Measurements from ENCODE around the gene LDLRAD1.
"Not testable (repeated sequence)": the region's sequence is repeated elsewhere in the genome, so short reads cannot be mapped to it uniquely, and the experiment has no call there.

LDLRAD1 gene

GRCh38 chr1:53975861-53976260, 42.1 kb downstream of the LDLRAD1 start:
- no peak for TF ChIP-seq CTCF (conservative IDR thresholded peaks at IDR 0.05; ENCODE audit: low read length)
- H3K4me3 ChIP-seq (ENCODE audit: low read length), result no peak overlapping the region
- DNase-seq (ENCODE audit: low read depth), result no peak

- no peak overlapping the region for H3K4me3 ChIP-seq (ENCODE audit: low read length)
- TF ChIP-seq CTCF (conservative IDR thresholded peaks at IDR 0.05; ENCODE audit: low read length), result no peak
- DNase-seq (ENCODE audit: low read depth), result no peak
These were observed 46.3 kb downstream of the LDLRAD1 start for GRCh38 chr1:53971718-53972117.

GRCh38 chr1:53969323-53969722, 48.7 kb downstream of the LDLRAD1 start:
- H3K4me3 ChIP-seq (ENCODE audit: low read length); DNase-seq (ENCODE audit: low read depth): not testable (repeated sequence)

GRCh38 chr1:53968125-53968513, 49.9 kb downstream of the LDLRAD1 start:
- no peak for DNase-seq (ENCODE audit: low read depth)
- TF ChIP-seq CTCF (conservative IDR thresholded peaks at IDR 0.05; ENCODE audit: low read length), result no peak
- H3K4me3 ChIP-seq (ENCODE audit: low read length), result no peak overlapping the region

GRCh38 chr1:53967409-53968124, 50.4 kb downstream of the LDLRAD1 start:
- TF ChIP-seq CTCF (conservative IDR thresholded peaks at IDR 0.05; ENCODE audit: low read length), result no peak
- DNase-seq (ENCODE audit: low read depth), result no peak

GRCh38 chr1:53966794-53967193, 51.2 kb downstream of the LDLRAD1 start:
- TF ChIP-seq CTCF (conservative IDR thresholded peaks at IDR 0.05; ENCODE audit: low read length), result no peak
- DNase-seq (ENCODE audit: low read depth), result no peak
- no peak overlapping the region for H3K4me3 ChIP-seq (ENCODE audit: low read length)

More at GRCh38 chr1:53967409-53968124, 50.4 kb downstream of the LDLRAD1 start:
- H3K4me3 ChIP-seq (ENCODE audit: low read length), result no peak overlapping the region

GRCh38 chr1:53964109-53964508, 53.9 kb downstream of the LDLRAD1 start:
- H3K4me3 ChIP-seq (ENCODE audit: low read length), result no peak overlapping the region
- TF ChIP-seq CTCF (conservative IDR thresholded peaks at IDR 0.05; ENCODE audit: low read length), result no peak
- DNase-seq (ENCODE audit: low read depth), result no peak

Measured in AG10803 (cell line).